HG03139 (cell line): ENCODE results near the gene DEFB127.
"Not testable (repeated sequence)": the region's sequence is repeated elsewhere in the genome, so short reads cannot be mapped to it uniquely, and the experiment has no call there.

Experiments
- ATAC-seq: cut with Tn5 transposase; IDR thresholded peaks from one replicate; pipeline ENCODE4 v1.9.1; 2021; ENCODE audit not compliant: unreplicated experiment

Gene DEFB127, protein sequence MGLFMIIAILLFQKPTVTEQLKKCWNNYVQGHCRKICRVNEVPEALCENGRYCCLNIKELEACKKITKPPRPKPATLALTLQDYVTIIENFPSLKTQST

DNA sequence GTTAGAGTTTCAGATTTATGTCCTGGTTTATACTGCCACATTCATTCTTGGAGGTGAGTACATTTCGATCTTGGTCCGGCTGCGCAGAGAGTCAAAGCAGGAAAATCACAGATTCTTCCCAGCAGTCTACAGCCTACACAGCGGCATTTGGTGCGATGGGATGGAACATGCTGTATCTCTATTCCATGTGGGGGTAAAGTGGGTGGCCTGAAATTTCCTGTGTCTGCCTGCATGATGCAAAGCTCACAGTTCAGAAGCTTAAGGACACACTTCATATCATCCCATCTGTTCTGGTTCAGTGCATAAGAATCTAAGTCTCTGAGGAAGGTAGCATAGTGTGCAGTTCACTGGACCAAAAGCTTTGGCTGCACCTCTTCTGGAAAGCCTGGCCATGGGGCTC lies at the start of gene DEFB127:
DEFB127 (plus strand) TSS at position 301 of the 400 bp plus-strand sequence; CDS start at position 392, 91 bp downstream.
- no peak for ATAC-seq

DNA sequence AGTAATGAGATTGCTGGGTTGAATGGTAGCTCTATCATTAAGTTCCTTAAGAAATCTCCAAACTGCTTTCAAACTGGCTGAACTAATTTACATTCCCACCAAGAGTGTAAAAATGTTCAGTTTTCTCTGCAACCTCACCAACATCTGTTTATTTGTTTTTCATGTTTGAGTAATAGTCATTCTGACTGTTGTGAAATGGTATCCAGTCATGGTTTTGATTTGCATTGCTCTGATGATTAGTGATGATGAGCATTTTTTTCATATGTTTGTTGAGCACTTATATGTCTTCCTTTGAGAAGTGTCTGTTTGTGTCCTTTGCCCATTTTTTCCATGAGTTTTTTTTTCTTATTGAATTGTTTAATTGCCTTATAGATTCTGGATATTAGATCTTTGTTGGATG lies 44.9 kb upstream of the DEFB127 start:
- ATAC-seq, result no peak

DNA sequence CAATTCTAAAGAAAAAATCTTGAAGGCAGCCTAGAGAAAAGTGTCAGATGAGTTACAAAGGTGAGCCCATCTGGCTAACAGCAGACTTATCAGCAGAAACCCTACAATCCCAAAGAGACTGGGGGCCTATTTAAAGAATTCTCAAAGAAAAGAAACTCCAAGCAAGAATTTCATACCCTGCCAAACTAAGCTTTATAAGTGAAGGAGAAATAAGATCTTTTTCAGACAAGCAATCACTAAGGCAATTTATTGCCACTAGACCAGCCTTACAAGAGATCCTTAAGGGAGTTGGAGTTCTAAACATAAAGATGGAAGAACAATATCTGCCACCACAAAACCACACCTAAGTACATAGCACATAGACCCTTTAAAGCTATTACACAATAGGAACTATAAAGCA lies 39.7 kb upstream of the DEFB127 start:
- no peak for ATAC-seq

DNA sequence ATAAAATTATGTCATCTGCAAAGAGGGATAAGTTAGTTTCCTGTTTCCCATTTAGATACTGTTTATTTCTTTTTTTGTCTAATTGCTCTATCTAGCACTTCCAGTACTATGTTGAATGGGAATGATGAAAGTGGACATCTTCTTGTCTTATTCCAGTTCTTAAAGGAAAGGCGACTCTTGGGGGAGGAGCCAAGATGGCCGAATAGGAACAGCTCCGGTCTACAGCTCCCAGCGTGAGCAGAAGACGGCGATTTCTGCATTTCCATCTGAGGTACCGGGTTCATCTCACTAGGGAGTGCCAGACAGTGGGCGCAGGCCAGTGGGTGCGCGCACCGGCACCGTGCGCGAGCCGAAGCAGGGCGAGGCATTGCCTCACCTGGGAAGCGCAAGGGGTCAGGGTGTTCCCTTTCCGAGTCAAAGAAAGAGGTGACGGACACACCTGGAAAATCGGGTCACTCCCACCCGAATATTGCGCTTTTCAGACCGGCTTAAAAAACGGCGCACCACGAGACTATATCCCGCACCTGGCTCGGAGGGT lies 27.4 kb upstream of the DEFB127 start:
- ATAC-seq, result not testable (repeated sequence)

DNA sequence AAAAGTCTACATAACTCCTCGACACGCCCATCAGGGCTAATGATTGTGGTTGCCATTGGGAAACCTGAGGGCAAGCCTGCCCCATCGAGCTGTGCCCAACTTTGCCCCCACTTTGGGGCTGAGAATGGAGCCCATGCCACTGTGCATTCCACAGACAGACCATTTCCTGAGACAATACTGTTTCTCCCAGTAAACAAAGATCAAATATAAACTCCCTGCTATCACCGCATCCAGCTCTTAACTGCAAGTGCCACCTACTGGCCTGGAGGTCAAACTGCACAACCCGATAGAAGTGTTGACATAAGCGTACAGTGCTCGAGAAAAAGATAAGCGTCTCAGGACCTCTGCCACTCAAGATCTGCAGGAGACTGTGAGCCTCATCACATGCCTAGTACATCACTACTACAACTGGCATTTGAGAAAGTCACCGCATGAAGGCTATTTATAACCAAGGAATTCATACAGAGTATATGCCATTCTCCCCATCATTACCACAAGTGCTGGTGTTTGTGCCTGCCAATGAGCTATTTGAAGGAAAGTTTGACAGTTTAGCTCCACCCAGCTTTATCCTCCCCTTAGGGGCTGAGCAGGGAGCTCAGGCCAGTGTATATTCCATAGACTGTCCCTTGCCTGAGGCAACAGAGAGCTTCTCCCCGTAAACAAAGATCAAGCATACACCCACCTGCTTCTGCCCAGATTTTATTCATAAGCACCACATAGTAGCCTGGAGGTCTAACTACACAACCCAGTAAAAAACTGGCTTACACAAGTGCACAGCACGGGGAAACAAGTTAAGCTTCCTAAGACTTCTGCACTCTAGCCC lies 19.4 kb upstream of the DEFB127 start:
- no peak for ATAC-seq

DNA sequence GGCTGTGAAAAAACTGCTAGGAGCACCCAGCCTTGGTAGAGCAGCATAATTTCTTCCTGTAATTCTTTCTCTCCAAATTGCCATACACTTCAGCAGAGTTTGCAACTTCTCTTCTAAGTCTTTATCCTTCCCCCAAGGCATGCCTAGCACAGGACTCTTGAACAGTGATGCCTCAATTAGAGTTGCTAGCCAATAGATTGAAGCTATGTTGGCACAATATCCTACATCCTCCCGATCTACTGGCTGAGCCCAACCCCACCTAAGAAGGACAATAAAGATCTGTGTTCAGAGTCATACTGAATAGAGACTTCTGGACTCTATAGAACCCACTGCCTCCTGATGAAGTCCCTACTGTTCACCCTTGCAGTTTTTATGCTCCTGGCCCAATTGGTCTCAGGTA lies 15.0 kb upstream of the DEFB127 start, which contains the start of gene DEFB126:
DEFB126 (plus strand) TSS at position 301 of the 400 bp plus-strand sequence; CDS start at position 340, 39 bp downstream.
- no peak for ATAC-seq

DNA sequence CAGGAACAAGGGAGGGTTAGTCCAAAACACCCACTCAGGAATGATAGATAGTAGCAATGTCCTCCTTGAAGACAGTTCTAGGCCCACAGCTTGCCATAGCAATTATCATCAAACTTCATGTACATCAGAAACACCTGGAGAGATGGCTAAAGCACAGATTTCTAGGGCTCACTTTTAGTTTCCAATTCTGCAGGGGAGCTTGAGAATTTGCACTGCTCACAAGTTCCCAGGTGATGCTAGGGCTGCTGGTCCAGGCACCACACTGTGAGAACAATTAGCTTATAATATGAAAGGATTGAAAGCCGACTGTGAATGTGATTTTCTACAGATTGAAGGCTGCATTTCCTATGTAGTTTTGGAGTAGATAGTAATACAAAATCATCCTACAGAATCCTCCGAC lies 11.4 kb upstream of the DEFB127 start:
- no peak for ATAC-seq

DNA sequence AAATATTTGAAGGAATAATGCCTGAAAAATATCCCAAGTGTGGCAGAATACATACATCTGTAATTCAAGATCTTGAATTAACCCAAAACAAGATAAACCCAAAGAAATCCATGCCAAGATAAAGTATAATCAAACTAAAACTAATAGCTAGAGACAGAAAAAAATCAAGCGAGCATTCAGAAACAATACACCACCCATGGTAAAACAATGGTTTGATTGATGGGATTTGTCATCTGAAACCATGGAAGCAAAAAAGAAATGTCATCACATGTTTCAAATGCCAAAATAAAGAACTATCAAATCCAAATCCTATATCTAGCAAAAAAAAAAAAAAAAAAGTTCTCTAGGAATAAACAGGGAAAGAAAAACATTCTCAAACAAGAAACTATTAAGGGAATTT lies 5.1 kb upstream of the DEFB127 start:
- ATAC-seq, result no peak

DNA sequence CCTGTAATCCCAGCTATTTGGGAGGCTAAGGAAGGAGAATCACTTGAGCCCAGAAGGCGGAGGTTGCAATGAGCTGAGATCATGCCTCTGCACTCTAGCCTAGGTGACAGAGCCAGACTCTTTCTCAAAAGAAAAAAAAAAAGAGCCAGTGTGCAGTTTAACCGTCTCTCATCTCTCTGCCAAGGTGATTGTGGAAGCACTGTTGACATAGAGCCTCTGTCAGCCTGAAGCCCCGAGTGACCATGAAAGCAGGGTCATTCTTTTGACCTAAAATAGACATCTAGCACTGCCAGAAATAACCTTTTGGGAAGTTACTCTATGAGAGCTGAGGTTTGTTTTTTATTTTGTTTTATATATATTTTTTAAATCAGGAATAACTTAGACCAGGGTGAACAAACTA lies 7.4 kb downstream of the DEFB127 start:
- ATAC-seq, result no peak

DNA sequence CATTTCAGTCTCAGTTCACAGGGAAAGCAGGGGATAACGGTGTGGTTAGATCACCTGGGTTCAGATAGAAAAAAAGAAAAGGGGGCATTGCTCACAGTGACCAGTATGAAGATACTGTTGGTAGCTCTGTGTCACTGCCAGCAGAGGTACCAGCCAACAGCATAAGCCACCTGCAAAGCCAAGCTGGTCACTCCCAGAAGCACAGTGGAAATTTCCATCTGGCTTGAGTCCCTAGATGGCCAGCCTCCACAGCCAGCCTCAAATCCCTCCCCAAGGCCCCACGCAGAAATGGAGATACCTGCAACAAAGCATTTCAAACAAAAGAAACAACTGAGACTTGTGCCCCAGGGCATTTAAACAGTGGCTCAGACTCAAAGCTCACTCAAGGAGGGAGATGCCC lies 11.6 kb downstream of the DEFB127 start:
- no peak for ATAC-seq

DNA sequence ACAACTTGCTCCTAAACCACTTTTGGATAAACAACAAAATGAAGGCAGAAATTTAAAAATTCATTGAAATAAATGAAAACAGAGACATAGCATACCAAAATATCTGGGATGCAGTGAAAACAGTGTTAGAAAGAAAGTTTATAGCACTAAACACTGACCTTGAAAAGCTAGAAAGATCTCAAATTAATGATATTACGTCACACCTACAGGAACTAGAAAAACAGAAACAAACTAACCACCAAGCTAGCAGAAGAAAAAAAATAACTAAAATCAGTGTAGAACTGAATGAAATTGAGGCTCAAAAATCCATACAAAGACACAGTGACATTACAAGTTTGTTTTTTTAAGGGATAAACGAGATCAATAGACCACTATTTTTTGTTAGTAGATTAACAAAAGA lies 27.0 kb downstream of the DEFB127 start:
- ATAC-seq, result no peak

DNA sequence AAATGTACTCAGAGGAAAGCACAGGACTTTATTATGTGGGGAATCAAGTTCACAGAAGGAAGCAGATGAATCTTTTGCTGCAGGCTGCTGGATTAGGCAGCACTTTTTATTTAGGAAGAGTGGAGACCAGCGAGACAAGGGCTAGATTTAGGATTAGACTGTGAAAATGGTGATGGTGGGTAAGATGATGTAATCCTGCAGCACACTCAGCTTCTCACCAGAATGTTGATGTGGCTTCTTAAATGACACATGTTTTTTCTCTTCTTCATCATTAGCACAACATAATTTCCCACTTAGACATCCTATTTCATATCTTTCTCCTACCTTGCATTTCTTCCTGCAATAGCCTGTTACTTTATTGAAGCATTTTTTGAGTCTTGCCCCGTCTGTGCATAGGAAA lies 30.5 kb downstream of the DEFB127 start:
- ATAC-seq, result no peak

DNA sequence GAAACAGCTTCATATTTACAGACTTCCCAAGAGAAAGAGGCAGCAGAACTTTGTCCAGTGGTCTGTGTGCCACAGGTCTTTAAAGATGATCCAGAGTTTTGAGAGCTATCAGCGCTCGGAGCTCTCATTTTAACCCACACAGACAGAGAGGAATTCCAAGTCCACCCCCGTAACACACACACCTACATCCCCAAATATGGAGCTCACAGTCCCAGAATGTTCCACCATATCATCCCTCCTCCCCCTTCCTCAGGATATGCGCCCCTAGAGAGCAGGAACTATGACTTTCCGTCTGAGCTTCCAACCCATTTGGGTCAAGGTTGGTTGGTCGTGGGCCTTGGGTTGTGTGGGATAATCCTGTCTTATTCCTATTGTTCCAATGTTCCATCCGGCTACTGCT lies 32.4 kb downstream of the DEFB127 start, which contains the start of gene DEFB128:
DEFB128 (minus strand) TSS at position 101 of the 400 bp plus-strand sequence; CDS start at position 13, 88 bp downstream.
- ATAC-seq, result no peak

DNA sequence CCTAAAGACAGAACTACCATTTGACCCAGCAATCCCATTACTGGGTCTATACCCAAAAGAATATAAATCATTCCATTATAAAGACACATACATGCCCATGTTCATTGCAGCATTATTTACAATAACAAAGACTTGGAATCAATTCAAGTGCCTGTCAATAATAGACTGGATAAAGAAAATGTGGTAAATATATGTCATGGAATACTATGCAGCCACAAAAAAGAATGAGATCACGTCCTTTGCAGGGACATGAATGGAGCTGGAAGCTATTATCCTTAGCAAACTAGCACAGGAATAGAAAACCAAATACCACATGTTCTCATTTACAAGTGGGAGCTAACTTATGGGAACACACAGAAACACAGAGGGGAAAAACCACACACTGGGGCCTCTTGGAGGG lies 41.0 kb downstream of the DEFB127 start:
- no peak for ATAC-seq

DNA sequence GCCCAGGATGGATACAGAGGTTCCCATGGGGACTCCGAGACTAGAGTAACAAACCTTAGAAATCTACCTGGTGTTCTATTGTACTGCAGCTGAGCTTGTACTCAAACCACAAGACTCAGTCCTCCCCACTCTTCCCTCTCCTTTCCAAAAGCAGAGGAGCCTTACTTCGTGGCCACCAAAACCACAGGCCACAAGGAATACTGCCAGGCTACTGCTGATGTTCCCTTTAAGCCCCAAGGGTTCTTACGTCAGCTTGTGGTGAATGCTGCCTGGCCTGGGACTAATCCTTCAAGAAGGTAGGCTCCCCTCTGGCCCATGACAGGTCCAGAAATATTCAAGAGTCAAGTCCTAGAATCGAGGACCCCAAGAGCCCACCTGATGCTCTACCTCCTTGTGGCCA lies 42.7 kb downstream of the DEFB127 start:
- ATAC-seq, result no peak

DNA sequence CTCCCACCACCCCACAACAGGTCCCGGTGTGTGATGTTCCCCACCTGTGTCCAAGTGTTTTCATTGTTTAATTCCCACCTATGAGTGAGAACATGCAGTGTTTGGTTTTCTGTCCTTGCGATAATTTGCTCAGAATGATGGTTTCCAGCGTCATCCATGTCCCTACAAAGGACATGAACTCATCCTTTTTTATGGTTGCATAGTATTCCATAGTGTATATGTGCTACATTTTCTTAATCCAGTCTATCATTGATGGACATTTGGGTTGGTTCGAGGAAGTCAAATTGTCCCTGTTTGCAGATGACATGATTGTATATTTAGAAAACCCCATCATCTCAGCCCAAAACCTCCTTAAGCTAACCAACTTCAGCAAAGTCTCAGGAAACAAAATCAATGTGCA lies 46.4 kb downstream of the DEFB127 start:
- ATAC-seq, result not testable (repeated sequence)
